Measurements from ENCODE around the gene TMEFF2.

TMEFF2 gene

DNA sequence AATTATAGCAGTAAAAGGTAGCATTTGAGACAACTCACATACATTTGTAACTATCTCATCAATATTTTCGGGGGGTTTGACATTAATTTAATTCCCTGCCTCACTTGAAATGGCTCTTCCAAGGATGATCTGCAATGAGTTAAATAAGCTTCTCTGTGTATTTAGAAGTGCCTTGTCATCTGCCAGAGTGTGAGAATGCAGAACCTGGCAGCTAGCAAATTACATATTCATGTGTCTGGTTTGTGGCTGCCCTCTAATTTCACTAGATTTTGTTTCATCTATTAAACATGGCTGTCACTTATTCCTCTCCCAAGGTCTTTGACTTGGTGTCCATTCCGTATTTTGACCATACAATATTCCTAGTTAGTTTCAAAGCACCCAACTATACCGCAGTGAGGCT lies 189.5 kb downstream of the TMEFF2 start:
- no peak for DNase-seq

- DNase-seq = no peak
Measured at GRCh38 chr2:192004188-192004963, 190.4 kb downstream of the TMEFF2 start.

DNA sequence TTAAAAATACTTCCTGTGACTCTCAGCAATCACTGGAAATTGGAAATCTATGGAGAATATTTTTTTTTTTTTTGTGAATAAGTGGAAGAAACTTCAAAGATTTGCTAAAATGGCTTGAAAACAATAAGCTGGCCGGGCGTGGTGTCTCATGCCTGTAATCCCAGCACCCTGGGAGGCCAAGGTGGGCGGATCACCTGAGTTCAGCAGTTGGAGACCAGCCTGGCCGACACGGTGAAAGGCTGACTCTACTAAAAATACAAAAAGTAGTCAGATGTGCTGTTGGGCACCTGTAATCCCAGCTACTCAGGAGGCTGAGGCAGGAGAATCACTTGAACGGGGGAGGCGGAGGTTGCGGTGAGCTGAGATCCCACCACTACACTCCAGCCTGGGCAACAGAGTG lies 192.3 kb downstream of the TMEFF2 start:
- DNase-seq = no peak

DNA sequence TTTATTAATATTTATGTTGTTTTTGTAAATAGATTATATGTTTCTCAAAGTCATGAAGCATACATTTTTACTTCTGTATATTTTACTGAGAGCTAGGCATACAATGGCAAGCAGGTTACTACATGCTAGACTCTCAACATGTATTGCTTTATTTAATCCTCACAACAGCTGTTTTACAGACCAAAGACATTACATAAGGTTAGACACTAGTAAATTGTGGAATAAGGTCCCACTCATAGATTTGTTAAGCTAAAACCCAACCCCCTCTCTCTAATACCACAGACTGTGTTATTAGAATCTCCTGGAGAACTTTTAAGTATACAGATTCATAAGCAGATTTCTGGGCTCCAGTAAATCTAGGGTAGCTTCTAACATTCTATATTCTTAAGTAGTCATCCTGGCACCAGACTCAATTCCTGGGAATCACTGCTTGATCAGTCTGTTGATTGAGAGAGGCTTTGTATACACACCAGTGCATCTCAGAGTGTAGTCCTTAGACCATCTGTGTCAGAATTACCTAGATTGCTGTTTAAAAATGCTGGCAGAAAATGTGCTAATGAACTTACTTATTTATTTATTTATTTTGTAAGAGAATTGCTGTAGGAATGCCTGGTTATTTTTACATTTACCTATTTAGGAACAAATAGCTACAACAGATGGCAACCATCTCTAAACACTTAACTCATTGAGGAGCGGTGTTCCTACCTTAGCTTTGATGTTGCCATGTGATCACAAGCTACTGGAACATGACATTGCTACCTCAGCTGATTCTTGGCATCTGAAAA lies 194.3 kb downstream of the TMEFF2 start:
- no peak for DNase-seq

DNA sequence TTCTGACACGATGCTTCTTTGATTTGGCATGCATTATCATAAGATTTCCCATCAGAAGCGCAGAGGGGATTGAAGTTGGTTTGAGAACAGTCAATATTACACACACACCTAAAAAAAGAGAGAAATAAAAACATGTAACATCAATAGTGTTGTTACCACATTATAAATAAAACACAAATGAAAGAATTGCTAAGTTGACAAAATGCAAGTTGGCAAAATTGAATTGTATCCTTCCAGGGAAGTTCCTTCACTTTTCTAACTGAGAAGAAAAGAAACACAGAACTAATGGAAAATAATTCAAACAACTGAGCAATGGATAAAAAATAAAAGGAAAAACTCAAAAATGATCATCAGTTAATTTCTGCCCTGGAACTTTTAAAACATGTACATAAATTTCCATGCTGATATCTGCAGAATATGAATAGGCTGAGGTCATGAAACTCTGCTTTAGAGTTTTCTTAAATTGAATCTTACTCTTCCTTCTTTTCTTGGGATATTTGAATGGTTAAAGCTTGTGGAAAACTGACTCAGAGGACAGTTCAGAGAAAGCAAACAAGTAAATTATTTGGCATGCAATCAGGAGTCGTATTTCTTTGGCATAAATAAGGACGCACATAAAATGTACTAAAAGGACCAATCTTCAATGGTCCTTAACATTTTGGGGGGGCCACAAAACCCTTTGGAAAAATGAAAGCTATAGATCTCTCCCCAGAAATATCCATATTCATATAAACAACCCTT lies 195.5 kb downstream of the TMEFF2 start:
- no peak for DNase-seq

DNA sequence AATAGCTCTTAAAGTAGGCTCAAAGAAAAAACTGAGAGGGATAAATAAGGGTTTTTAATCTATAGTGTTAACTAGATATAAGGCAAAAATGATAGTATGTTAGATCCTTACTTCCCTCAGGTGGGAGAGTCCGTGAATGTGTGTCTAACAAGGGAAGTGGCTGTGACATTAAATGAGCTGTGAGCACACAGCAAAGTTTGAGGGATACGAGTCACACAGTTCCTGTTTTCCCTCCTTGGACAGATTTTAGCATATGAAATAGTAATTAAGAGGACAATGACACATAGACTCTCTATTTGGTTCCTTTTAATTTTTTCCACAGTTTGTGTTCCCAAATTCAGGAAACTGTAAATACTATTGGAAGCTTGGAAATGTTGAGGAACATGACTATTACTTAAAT lies 199.4 kb downstream of the TMEFF2 start:
- no peak for DNase-seq

- DNase-seq = no peak
Measured at GRCh38 chr2:191994749-191995148, 200.0 kb downstream of the TMEFF2 start.

- no peak for DNase-seq
Measured at GRCh38 chr2:191991442-191991841, 203.3 kb downstream of the TMEFF2 start.

GRCh38 chr2:191985740-191986139 lies 209.0 kb downstream of the TMEFF2 start:
- DNase-seq = no peak

GRCh38 chr2:191983591-191983990 lies 211.1 kb downstream of the TMEFF2 start:
- DNase-seq = no peak

- no peak for DNase-seq
Measured at GRCh38 chr2:191983186-191983585, 211.5 kb downstream of the TMEFF2 start.

DNA sequence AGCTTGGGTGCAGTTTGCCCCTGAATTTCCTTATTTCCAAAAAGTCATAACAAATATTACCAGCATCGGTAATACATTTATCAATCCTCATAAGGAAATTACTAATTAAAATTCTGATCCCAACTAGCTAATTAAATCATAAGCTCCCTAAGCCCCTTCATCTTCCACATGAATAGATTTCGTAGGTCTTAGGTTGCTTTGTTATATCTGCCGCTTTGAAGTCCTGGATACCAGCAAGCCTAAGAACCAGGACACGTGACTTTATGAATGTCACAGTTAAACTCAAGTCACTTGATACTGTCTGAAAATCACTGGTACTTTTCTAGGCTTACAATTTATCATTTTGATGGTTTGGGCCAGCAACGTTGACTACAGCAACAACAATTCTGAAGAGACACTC lies 213.0 kb downstream of the TMEFF2 start:
- no peak for DNase-seq

DNA sequence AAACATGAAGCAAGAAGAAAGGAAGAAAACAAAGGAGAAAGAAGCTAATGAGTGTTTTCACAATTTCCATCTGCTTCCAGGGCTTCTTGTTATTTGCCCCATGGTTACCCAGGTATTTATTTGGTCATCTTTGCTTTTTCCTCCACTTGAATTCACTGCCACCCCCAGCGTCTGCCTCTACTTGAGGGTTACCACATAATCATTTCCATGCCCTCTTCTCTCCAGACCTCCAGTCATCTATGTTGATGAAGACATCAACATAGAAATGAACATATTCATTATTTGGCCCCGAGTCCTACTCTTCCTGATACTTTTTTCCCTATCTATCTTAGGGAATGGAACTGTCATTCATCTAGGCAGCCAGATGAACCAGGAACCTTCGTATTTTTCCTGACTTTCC lies 214.2 kb downstream of the TMEFF2 start:
- no peak for DNase-seq

- DNase-seq = no peak
Measured at GRCh38 chr2:191979221-191979730, 215.5 kb downstream of the TMEFF2 start.

DNA sequence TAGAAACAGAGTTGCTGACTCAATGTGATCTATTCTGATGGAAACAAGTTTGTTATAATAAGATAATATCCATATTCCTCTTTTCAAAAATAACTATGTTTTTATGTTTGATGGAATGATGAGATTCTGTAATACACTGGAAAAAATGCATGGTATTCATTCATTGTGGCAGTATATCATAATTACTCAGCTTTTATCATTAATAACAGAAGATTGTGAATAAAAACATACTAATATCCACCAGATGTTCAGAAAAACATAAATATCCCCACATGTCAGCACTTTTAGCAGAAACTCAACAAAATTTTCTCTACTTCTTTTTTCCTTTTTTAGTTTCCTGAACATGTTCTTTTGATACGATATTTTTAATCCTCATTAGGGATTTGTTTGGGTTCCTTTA lies 217.0 kb downstream of the TMEFF2 start:
- no peak for DNase-seq

DNA sequence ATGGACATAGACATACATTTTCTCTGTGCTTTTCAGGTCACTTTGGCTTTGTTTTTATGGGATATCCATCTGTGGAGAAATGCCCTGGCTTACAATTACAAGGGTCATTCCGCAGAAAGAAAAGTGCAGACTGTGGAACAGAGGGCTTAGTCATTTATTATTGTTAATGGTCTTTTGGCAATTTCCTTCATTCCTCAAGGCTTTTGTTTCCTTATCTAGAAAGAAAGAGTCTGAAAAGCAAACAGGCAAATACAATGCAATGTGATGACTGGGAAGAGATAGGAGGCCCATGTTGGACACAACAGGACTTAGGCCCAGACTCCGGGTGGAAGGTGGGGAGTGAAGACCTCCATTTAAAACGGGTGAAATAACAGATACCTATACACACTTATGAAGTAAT lies 218.3 kb downstream of the TMEFF2 start:
- no peak for DNase-seq

DNA sequence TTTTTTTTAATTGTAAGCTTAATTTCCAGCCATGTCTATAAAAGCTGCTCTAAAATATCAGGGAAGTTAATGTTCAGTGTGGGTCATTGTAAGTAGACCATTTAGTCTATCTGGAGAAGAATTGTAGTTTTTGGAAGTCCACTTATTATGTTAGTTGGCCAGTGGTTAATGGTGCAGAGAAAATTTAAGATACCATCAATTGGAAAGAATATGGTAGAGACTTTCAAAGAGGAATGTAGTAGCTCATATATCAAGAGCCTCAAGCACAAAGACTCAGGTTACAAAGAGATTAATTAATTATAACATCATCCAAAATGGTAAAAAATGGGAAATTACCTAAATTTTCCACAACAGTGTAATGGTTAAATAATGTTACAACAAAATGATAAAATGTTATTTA lies 220.1 kb downstream of the TMEFF2 start:
- no peak for DNase-seq

GRCh38 chr2:191970867-191971266 lies 223.9 kb downstream of the TMEFF2 start:
- DNase-seq = no peak

GRCh38 chr2:191968120-191968519 lies 226.6 kb downstream of the TMEFF2 start:
- DNase-seq = no peak

GRCh38 chr2:191965733-191966132 lies 229.0 kb downstream of the TMEFF2 start:
- DNase-seq = no peak

DNA sequence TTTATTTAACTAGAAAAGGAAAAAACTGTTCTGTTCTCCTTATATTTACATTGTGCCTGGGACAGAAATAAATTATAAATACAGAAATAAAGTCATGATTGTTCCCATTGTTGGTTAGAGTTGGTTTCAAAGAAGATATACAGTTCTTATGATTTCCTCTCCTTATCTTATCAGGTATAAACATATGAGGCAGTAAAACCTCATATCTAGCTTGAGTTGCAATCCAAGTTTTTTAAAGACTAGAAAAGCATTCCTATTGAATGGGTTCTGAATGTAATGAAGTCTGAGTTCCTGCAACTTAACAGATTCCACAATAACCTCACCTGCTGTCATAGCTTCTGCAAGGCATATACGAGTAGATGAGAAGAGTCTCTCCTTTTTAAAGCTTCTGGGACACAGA lies 233.2 kb downstream of the TMEFF2 start:
- no peak for DNase-seq

GRCh38 chr2:191959209-191959608 lies 235.5 kb downstream of the TMEFF2 start:
- no peak for DNase-seq
